Activated effector memory CD4-positive, alpha-beta T cell treated with anti-CD3 and anti-CD28 coated beads, Interleukin-2, amount 50 U/mL, for 16 hours (primary cell): ENCODE measurements around the gene RGPD4.
"Not testable (repeated sequence)": the region's sequence is repeated elsewhere in the genome, so short reads cannot be mapped to it uniquely, and the experiment has no call there.

Source experiments
- DNase-seq: peaks from one replicate; pipeline ENCODE4 v3.0.0-alpha.2; 2020

Gene RGPD4

GRCh38 chr2:107826749-107827148 lies at the start of gene RGPD4:
RGPD4 (plus strand) TSS chr2:107826892; CDS start chr2:107827014, 122 bp downstream.
- not testable (repeated sequence) for DNase-seq

GRCh38 chr2:107777974-107778373 lies 48.7 kb upstream of the RGPD4 start:
- DNase-seq = no peak

GRCh38 chr2:107785756-107786155 lies 40.9 kb upstream of the RGPD4 start:
- DNase-seq = no peak

DNA sequence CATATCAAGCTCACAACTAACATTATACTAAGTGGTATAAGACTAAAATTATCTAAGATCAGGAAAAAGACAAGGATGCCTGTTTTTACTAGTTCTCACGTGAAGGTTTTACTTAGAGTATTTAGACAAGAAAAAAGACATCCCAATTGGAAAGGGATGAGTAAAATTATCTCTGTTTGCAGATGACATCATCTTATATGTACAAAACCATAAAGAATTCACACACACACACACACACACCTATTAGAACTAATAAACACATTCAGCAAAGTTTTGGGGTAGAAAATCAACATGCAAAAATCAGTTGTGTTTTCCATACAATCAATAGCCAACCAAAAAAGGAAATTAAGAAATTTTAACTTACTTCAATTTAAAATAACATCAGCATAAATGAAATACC lies 35.9 kb upstream of the RGPD4 start:
- no peak for DNase-seq

DNA sequence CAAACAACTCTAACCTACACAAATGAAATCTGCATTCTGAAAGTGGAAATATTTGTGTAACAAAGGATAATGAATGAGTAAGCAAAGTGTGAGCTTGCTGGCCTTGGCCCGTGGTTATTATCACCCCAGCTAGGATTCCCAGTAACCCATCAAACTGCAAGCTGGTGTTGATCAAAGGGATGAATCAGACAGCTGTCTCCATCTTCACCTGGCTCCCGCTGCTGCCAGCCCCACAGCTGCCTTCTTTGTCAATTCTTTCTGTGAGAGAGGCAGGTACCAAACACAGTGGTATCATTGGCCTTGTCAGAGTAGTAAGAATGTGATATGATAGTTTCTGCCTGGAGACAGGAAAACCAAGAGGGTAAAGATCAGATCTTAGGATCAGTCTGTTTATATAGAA lies 25.2 kb upstream of the RGPD4 start:
- DNase-seq = no peak

GRCh38 chr2:107804608-107805498 lies 21.8 kb upstream of the RGPD4 start:
- no peak for DNase-seq

DNA sequence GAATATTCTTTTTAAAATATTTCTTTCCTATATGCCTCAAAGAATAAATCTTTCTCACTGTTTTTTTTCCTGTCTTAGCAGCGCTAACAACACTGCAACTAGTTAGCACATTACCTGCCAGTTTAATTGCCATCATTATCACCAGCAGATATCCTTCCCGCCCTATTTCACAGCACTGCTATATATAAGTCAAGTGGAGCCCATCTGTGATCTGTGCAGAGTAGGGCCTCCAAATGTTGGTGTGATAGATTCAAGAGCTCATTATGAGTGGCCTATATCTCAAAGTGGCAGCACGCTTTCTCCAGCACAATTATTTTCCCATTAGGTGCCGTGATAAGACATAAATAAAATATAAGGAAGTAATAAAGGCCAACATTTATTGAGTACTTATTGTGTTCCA lies 19.8 kb upstream of the RGPD4 start:
- no peak for DNase-seq

GRCh38 chr2:107807988-107808387 lies 18.7 kb upstream of the RGPD4 start:
- no peak for DNase-seq

- no peak for DNase-seq
These were observed 17.7 kb upstream of the RGPD4 start for GRCh38 chr2:107808959-107809358.

GRCh38 chr2:107809835-107810234 lies 16.9 kb upstream of the RGPD4 start:
- DNase-seq = no peak

DNA sequence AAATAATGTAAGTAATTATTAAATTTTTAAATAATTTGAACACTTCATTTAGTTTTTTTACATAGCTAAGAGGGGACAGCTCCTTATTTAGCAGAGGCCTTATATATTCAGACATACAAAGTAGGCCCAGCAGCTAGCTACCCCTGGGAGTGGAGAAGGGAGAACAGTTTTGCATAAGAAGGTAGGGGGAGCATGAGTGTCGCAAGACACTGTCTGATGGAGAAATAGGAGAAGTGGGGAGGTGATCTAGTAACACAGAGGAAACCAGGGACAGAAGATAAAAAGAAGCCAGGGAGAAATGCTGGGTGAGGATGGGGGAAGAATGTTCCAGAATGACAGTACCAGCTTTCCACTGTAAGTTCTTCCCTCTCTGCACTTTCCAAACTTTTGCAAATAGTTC lies 16.0 kb upstream of the RGPD4 start:
- no peak for DNase-seq

DNA sequence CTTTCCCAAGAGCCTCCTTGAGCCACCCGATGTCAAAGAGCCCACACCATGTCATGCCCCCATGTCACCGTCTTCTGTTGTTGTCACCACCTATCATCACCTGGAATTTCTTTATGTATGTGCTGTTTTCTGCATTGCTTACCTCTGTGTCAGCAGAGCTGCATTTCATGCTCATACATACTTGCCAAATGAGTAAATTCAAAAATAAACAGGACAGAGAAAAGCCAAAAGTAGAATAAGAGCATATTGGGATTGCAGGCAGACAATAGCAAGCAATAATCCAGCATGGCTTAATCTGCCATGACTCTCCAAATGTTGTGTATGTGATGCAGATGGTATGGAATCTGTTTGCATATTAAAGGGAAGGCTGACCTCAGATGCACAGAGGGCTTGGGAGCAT lies 15.3 kb upstream of the RGPD4 start:
- DNase-seq = no peak

DNA sequence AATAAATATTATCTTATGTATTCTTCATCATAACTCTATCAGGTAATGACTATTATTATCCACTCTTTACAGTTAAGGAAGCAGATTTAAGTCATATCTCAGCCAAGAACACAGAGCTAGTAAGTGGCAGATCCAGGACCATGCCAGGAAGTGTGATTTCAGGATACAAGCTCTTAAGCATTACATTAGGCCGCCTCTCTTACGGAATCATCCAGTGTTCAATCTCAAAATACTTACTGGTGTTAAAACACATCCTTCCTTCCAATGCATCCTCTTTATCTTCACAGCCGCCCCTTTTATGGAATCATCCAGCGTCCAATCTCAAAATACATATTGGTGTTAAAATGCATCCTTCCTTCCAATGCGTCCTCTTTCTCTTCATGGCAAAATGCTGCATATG lies 14.7 kb upstream of the RGPD4 start:
- DNase-seq = no peak

DNA sequence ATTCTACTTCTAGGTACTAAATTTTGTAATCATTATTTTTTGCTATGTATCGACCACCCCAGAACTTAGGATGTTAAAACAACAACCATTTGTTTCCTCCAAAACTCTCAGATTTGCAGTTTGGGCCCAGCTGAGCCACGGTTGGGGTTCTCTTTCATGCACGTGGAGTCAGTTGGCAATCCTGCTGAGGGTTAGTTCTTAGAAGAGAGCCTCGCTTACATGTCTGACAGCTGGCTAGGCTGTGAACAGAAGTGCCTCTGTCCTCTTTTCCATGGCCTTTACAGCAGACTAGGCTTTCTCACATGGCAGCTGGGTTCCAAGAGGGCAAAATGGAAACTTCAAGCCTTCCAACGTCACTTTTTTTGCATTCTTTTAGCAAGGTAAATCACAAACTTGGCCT lies 9.3 kb upstream of the RGPD4 start:
- DNase-seq = no peak

DNA sequence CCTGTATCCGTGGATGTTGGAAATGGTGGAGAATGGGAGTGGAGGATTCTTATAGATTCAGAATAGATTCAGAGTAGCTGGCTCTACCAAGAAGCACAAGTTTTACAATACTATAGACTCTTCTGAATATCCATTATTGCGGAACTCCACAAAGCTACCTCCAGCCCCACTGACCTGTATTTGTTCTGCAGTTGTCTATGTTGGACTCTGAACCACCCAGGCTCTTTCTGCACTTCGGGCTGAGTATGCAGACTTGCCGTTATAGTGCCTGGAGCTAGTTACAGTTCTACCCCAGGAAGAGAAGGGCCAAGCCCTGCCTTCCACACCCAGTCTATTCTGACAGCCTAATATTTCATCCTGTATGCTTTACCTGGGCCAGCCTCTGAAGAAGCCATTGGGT lies 4.4 kb upstream of the RGPD4 start:
- no peak for DNase-seq

- no peak for DNase-seq
These were observed 2.1 kb upstream of the RGPD4 start for GRCh38 chr2:107824451-107825205.

DNA sequence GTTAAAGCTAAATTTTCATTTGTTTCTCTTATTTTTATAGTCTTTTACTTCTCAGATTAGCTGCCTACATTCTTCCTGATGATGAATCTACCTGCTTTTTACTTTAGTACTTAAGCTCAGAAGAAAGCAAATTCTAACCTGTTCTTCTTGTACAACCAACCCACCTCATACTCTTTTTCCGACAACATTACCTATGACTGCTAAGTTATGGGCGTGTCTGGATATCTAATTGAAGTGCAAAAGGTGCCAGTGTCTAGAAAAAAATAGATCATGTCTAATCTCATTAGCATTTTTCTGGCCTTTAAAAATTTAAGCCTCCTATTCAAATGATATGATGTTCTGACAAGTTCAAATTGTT lies 1.5 kb upstream of the RGPD4 start:
- no peak for DNase-seq

GRCh38 chr2:107829514-107829913 lies 2.8 kb downstream of the RGPD4 start:
- DNase-seq = not testable (repeated sequence)

DNA sequence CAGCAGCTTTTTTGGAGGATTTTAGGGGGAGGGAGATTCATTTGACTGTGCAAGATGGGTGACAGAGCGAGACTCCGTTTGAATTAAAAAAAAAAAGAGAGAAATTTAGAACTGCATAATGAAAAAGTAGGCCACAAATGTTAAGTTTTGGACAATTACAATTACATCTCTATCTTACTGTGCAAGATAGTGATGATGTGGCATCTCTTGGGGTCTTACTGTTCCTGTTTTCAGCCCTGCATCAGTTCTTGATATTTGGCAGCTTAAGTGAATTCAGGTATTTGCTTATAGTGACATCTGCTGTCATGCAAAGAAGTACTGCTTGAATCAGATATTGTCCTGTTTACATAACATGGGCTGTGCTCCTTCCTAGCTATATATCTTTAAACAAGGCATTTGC lies 6.5 kb downstream of the RGPD4 start:
- DNase-seq = not testable (repeated sequence)

DNA sequence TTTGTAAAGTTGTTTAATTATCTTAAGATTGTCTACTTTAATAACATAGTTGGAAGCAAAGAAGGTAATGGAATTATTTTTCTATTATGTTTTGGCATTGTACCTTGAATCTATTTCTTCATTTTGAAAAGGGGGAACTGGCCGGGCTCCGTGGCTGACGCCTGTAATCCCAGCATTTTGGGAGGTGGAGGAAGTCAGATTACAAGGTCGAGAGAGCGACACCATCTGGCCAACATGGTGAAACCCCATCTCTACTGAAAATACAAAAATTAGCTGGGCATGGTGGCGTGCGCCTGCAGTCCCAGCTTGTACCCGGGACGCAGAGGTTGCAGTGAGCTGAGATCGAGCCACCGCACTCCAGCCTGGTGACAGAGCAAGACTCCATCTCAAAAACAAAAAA lies 6.9 kb downstream of the RGPD4 start:
- not testable (repeated sequence) for DNase-seq

DNA sequence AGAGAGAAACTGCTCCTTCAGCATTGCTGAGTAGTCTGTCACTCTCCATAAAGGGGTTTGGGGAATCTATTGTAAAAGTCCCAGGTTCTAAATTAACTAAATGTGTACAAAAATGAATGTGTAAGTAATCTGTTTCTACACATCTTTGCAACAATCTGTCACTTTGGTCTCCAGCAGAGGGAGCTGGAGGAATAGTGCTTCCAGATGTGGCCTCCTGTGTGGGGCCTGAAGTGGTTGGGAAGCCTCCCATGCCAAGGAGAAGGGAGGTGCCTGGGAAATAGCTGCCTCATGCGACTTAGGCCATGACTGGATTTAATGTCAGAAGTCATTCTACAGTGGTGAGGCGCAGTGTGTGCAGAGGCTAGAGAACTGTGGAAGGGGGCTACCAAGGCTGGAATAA lies 89.4 kb downstream of the RGPD4 start:
- DNase-seq = not testable (repeated sequence)

DNA sequence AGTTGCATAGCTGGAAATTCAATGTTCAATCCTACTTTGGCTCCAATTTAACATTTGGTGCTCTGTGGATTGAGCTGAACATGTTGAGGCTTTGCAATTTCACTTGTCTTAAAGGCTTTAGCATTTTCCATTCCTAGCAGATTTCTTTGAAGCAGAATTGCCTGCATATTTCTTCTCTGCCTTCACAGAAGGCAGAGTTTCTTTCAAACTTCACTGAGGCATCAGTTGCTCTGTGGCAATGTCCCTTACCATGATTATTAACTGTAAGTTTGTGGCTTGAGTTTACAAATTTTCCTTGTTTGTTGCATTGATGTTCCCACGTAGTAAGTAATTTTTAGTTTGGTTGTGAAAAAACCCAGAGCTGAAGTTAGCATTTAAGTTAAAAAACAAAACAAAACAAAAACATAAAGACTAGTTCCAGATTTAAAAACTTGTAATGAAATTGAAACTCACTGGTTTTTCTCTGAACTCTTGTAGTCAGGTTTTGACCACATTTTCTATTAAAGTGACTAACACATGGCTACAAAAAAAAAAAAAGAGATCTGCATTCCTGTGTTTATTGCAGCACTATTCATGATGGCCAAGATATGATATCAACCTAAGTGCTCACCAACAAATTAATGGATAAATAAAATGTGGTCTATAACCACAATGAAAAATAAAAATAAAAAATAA lies 90.1 kb downstream of the RGPD4 start:
- DNase-seq = not testable (repeated sequence)

GRCh38 chr2:107927034-107927534 lies 100.4 kb downstream of the RGPD4 start:
- DNase-seq = no peak
